ENCODE measurements around the gene AFG3L2.

GRCh38 chr18:12336887-12337286 lies 40.1 kb downstream of the AFG3L2 start:
- no peak for TF ChIP-seq CTCF (IDR thresholded peaks at IDR 0.05)
- TF ChIP-seq POLR2A (IDR thresholded peaks at IDR 0.05): no peak
